Progenitor cell of endocrine pancreas (in vitro differentiated cells): Measurements from ENCODE around the gene ADAM19. TPM values are rescaled to one million over a fixed set of nuclear protein-coding genes. Genes with fewer than 3 reads are reported as not detected.

Source experiments
- DNase-seq: peaks from one replicate; pipeline ENCODE4 v3.0.0; 2021; ENCODE audit warnings: low spot score; ENCODE audit not compliant: unreplicated experiment
- H3K27ac Mint-ChIP-seq: 2 replicates; pipeline ENCODE4 v1.8.0; 2021; ENCODE audit warnings: mild to moderate bottlenecking, moderate library complexity, mixed read lengths
- H3K27me3 Mint-ChIP-seq: 2 replicates; pipeline ENCODE4 v1.8.0; 2021; ENCODE audit warnings: mixed read lengths
- H3K36me3 Mint-ChIP-seq: 2 replicates; pipeline ENCODE4 v1.8.0; 2022; ENCODE audit warnings: mixed read lengths; ENCODE audit not compliant: insufficient read depth
- H3K4me1 Mint-ChIP-seq: 2 replicates; pipeline ENCODE4 v1.8.0; 2021; ENCODE audit warnings: low read depth, mixed read lengths
- H3K4me3 Mint-ChIP-seq: 2 replicates; pipeline ENCODE4 v1.8.0; 2021; ENCODE audit warnings: low read depth, mild to moderate bottlenecking, moderate library complexity, mixed read lengths
- H3K9me3 Mint-ChIP-seq: 2 replicates; pipeline ENCODE4 v1.8.0; 2021; ENCODE audit warnings: low read depth, mixed read lengths
- total RNA-seq: library from RNA; stranded (reverse); gene quantifications from 2 replicates; pipeline ENCODE4 v1.2.1, GENCODE V29; 2021
- TF ChIP-seq, protein P1 (sequence below): fragments of 200-600 bp; sonication (generic); IDR thresholded peaks from one replicate; pipeline ENCODE4 v1.5.0; 2021; ENCODE audit warnings: antibody characterized with exemption, mild to moderate bottlenecking; ENCODE audit not compliant: unreplicated experiment

ADAM19 gene
- total RNA-seq, 1 donor from 2014 or later, result 13.4 TPM

DNA sequence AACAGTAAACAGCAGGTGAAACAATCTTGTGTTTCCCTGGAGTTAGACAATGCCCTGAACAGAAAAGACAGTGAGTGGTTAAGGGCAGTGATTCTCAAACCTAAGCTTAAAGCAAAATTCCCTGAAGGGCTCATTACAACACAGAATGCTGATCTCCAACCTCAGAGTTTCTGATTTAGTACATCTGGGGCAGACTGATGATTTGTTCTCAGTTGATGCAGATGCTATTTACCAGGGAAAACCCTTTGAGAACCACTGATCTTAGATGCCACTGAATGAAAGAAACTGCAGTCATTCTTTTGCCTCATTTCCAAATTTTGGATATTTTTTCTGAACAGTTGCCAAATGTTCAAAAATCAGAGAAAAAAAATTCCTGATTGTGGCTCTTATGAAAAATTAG lies 18.7 kb upstream of the ADAM19 start:
- Mint-ChIP-seq H3K27ac (peak overlapping the region; percentile 47), H3K4me3 (no peak overlapping the region), H3K4me1 (peaks cover 23% of the 10 kb centered on the region), H3K36me3 (no peaks in the 10 kb centered on the region), H3K9me3 (peaks cover 9% of the 10 kb centered on the region), H3K27me3 (no peaks in the 10 kb centered on the region)
- TF ChIP-seq, protein P1, sequence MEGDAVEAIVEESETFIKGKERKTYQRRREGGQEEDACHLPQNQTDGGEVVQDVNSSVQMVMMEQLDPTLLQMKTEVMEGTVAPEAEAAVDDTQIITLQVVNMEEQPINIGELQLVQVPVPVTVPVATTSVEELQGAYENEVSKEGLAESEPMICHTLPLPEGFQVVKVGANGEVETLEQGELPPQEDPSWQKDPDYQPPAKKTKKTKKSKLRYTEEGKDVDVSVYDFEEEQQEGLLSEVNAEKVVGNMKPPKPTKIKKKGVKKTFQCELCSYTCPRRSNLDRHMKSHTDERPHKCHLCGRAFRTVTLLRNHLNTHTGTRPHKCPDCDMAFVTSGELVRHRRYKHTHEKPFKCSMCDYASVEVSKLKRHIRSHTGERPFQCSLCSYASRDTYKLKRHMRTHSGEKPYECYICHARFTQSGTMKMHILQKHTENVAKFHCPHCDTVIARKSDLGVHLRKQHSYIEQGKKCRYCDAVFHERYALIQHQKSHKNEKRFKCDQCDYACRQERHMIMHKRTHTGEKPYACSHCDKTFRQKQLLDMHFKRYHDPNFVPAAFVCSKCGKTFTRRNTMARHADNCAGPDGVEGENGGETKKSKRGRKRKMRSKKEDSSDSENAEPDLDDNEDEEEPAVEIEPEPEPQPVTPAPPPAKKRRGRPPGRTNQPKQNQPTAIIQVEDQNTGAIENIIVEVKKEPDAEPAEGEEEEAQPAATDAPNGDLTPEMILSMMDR, result no peak
- no peak for DNase-seq

DNA sequence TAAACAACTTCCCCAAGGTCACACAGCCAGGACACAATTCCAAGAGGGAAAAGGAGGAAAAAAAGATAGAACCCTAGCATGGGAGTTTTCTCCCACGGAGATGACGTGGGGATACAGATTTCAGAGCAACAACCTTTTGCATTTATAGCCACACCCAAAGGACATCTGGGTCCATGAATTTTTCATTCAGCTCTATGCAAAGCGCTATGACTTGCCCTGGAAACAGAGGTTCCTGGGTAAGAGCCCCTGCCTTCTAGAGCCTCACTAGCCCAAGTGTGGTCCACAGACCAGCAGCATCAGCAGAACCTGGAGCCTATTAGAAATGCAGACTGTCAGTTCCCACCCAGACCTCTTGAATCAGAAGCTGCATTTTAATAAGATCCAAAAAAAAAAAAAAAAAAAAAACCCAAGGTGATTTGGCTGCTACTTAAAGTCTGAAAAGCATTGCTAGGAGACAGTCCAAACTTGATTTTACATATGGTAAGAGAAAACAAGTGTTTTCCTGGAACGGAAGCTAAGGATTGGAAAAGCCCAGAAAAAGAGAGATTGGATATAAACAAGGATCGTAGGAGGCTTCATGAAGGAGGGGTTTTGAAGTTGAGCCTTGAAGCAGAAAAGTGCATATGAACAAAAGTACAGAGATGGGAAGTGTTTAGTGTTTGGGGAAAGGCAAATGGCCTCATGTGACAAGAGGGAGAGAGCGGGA lies 17.6 kb upstream of the ADAM19 start:
- no peak overlapping the region for H3K4me3 Mint-ChIP-seq
- H3K36me3 Mint-ChIP-seq, result no peaks in the 10 kb centered on the region
- peaks cover 23% of the 10 kb centered on the region for H3K4me1 Mint-ChIP-seq
- DNase-seq, result no peak
- peak overlapping the region; percentile 13 for H3K27ac Mint-ChIP-seq
- no peaks in the 10 kb centered on the region for H3K27me3 Mint-ChIP-seq
- TF ChIP-seq, protein P1, result no peak
- H3K9me3 Mint-ChIP-seq, result peaks cover 9% of the 10 kb centered on the region

DNA sequence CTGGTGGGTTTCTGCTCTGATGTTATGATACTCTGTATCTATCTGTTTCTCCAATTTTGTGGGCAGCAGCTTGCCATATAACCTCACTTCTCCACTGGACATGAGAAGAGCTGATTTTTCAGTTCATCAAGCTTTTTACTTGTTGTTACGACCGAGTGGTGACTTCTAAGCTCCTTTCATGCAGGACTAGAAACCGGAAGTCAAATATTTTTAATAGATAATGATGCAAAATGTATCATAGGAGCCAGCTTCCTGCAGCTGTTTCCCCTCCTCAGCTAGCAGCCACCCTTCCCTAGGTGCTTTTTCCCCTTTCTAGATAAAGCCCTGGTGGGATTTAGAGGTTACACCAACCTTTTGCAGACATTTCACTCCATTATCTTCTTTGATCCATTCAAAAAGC lies 17.0 kb upstream of the ADAM19 start:
- DNase-seq, result no peak
- TF ChIP-seq, protein P1, result no peak
- H3K4me3 Mint-ChIP-seq, result no peak overlapping the region
- no peaks in the 10 kb centered on the region for H3K36me3 Mint-ChIP-seq
- no peak overlapping the region for H3K27ac Mint-ChIP-seq
- peaks cover 23% of the 10 kb centered on the region for H3K4me1 Mint-ChIP-seq
- H3K27me3 Mint-ChIP-seq, result no peaks in the 10 kb centered on the region
- peaks cover 9% of the 10 kb centered on the region for H3K9me3 Mint-ChIP-seq

DNA sequence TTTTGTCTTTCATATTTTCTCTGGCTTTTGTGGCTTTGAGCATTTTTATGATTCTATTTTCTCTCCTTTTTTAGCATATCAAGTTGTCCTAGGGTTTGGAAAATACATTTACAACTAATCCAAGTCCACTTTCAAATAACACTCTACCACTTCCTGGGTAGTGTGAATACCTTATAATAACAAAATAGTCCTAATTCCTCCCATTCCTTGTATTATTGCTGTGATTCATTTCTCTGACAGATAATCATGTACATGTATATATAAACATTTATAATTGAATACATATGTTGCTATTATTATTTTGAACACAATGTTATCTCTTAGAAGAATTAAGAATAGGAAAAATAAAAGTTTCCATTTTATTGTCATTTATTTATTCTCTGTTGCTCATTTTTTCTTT lies 14.9 kb upstream of the ADAM19 start:
- DNase-seq, result no peak

DNA sequence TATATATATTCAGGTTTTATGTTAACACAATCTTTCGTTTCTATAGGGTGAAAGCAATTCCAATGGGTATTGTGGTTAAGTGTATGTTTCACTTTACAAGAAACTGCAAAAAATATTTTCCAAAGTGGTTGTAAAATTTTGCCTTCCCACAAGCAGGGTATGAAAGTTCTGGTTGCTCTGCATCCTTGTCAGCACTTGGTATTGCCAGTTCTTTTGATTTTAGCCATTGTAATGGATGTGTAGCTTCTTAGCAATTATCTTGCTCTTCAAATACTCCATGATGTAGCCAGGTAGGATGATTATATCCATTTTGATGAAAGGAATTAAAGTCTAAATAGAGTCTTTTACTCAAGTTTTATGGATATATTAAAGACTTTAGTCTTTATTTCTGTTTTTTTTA lies 9.1 kb upstream of the ADAM19 start:
- TF ChIP-seq, protein P1, result no peak

More for the DNA sequence above, 14.9 kb upstream of the ADAM19 start:
- H3K27me3 Mint-ChIP-seq, result no peaks in the 10 kb centered on the region
- no peak overlapping the region for H3K4me3 Mint-ChIP-seq
- H3K27ac Mint-ChIP-seq, result no peak overlapping the region
- TF ChIP-seq, protein P1, result no peak
- H3K36me3 Mint-ChIP-seq, result no peaks in the 10 kb centered on the region
- peaks cover 18% of the 10 kb centered on the region for H3K4me1 Mint-ChIP-seq
- H3K9me3 Mint-ChIP-seq, result peaks cover 5% of the 10 kb centered on the region

More for the DNA sequence above, 9.1 kb upstream of the ADAM19 start:
- H3K4me1 Mint-ChIP-seq, result no peaks in the 10 kb centered on the region
- H3K9me3 Mint-ChIP-seq, result no peaks in the 10 kb centered on the region
- no peaks in the 10 kb centered on the region for H3K36me3 Mint-ChIP-seq
- H3K27me3 Mint-ChIP-seq, result peaks cover 10% of the 10 kb centered on the region
- no peak for DNase-seq
- no peak overlapping the region for H3K27ac Mint-ChIP-seq
- no peak overlapping the region for H3K4me3 Mint-ChIP-seq
